SK-N-SH (cell line): ENCODE results near the gene FAM234A.

Experiments
- EP300 ChIP-seq, 2 experiments: IDR thresholded peaks; 2 replicates each; pipeline versions ENCODE4 v1.4.0 to v1.6.1; 2012; ENCODE audit warnings: borderline replicate concordance in 1 of 2, low read depth in 1 of 2, low read length in 1 of 2
- EZH2phosphoT487 ChIP-seq: fragments of 200-600 bp; sonication (generic); IDR thresholded peaks from 2 replicates; pipeline ENCODE4 v1.6.1; 2017; ENCODE audit warnings: low read depth, mixed run types, mild to moderate bottlenecking, antibody characterized with exemption, moderate library complexity, borderline replicate concordance
- GABPA ChIP-seq: IDR thresholded peaks from 2 replicates; pipeline ENCODE4 v1.4.0; 2012; ENCODE audit warnings: low read depth, mild to moderate bottlenecking
- JUND ChIP-seq: IDR thresholded peaks from 2 replicates; pipeline ENCODE4 v1.4.0; 2012
- MXI1 ChIP-seq: IDR thresholded peaks from 2 replicates; pipeline ENCODE4 v1.6.1; 2012; ENCODE audit warnings: mild to moderate bottlenecking, low read depth, low read length, improper control_type of control experiment
- NRF1 ChIP-seq: IDR thresholded peaks from 2 replicates; pipeline ENCODE4 v1.6.1; 2012; ENCODE audit warnings: low read depth, mild to moderate bottlenecking, low read length
- POLR2AphosphoS5 ChIP-seq: IDR thresholded peaks from 2 replicates; pipeline ENCODE4 v1.6.1; 2012; ENCODE audit warnings: low read depth, low read length
- RAD21 ChIP-seq: IDR thresholded peaks from 2 replicates; pipeline ENCODE4 v1.6.1; 2012; ENCODE audit warnings: mild to moderate bottlenecking, low read length
- SIN3A ChIP-seq: IDR thresholded peaks from 2 replicates; pipeline ENCODE4 v1.6.1; 2012; ENCODE audit warnings: low read depth, mild to moderate bottlenecking, low read length, moderate library complexity, borderline replicate concordance
- TEAD4 ChIP-seq: IDR thresholded peaks from 2 replicates; pipeline ENCODE4 v1.4.0; 2012; ENCODE audit warnings: mild to moderate bottlenecking, borderline replicate concordance; ENCODE audit not compliant: insufficient read depth
- YY1 ChIP-seq: IDR thresholded peaks from 2 replicates; pipeline ENCODE4 v1.4.0; 2012; ENCODE audit warnings: low read depth, mild to moderate bottlenecking
- TF ChIP-seq, protein P1 (sequence below): fragments of 200-600 bp; sonication (generic); IDR thresholded peaks from 2 replicates; pipeline ENCODE4 v1.6.1; 2017; ENCODE audit warnings: antibody characterized with exemption, mild to moderate bottlenecking, moderate library complexity
- TF ChIP-seq, protein P2 (sequence below): IDR thresholded peaks from 2 replicates; pipeline ENCODE4 v1.6.1; 2012; ENCODE audit warnings: mild to moderate bottlenecking, low read depth, low read length, moderate library complexity
- TF ChIP-seq, protein P3 (sequence below): IDR thresholded peaks from 2 replicates; pipeline ENCODE4 v1.4.0; 2012; ENCODE audit warnings: low read depth

DNA sequence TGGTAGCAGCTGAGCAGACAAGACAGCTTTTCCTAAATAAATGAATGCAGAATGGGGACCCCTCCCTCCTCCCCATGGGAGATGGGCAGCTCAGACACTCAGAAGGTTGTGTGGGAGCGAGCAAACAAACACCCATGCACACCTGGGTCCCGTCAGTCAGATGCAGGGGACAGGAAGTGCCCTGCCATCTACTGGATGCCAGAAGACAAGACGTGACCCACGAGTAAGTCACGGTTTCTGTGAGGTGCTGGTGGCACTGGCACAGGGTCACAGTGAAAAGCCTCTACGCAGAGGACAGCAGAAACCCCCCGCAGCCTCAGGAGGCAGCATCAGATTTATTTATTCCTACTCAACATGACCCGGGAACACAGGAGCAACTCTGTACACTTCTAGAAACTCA lies 45.9 kb upstream of the FAM234A start:
- TF ChIP-seq, protein P1, sequence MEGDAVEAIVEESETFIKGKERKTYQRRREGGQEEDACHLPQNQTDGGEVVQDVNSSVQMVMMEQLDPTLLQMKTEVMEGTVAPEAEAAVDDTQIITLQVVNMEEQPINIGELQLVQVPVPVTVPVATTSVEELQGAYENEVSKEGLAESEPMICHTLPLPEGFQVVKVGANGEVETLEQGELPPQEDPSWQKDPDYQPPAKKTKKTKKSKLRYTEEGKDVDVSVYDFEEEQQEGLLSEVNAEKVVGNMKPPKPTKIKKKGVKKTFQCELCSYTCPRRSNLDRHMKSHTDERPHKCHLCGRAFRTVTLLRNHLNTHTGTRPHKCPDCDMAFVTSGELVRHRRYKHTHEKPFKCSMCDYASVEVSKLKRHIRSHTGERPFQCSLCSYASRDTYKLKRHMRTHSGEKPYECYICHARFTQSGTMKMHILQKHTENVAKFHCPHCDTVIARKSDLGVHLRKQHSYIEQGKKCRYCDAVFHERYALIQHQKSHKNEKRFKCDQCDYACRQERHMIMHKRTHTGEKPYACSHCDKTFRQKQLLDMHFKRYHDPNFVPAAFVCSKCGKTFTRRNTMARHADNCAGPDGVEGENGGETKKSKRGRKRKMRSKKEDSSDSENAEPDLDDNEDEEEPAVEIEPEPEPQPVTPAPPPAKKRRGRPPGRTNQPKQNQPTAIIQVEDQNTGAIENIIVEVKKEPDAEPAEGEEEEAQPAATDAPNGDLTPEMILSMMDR = peak; percentile 22
- TF ChIP-seq, protein P2, sequence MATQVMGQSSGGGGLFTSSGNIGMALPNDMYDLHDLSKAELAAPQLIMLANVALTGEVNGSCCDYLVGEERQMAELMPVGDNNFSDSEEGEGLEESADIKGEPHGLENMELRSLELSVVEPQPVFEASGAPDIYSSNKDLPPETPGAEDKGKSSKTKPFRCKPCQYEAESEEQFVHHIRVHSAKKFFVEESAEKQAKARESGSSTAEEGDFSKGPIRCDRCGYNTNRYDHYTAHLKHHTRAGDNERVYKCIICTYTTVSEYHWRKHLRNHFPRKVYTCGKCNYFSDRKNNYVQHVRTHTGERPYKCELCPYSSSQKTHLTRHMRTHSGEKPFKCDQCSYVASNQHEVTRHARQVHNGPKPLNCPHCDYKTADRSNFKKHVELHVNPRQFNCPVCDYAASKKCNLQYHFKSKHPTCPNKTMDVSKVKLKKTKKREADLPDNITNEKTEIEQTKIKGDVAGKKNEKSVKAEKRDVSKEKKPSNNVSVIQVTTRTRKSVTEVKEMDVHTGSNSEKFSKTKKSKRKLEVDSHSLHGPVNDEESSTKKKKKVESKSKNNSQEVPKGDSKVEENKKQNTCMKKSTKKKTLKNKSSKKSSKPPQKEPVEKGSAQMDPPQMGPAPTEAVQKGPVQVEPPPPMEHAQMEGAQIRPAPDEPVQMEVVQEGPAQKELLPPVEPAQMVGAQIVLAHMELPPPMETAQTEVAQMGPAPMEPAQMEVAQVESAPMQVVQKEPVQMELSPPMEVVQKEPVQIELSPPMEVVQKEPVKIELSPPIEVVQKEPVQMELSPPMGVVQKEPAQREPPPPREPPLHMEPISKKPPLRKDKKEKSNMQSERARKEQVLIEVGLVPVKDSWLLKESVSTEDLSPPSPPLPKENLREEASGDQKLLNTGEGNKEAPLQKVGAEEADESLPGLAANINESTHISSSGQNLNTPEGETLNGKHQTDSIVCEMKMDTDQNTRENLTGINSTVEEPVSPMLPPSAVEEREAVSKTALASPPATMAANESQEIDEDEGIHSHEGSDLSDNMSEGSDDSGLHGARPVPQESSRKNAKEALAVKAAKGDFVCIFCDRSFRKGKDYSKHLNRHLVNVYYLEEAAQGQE = no peak
- no peak for TF ChIP-seq GABPA
- no peak for TF ChIP-seq NRF1
- no peak for TF ChIP-seq POLR2AphosphoS5
- no peak for TF ChIP-seq EP300 (IDR thresholded peaks at IDR 0.05; ENCODE audit: borderline replicate concordance in 1 of 2, low read depth in 1 of 2, low read length in 1 of 2)
- no peak for TF ChIP-seq JUND
- TF ChIP-seq, protein P3, sequence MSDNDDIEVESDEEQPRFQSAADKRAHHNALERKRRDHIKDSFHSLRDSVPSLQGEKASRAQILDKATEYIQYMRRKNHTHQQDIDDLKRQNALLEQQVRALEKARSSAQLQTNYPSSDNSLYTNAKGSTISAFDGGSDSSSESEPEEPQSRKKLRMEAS = no peak
- no peak for TF ChIP-seq RAD21
- TF ChIP-seq SIN3A = no peak
- TF ChIP-seq YY1 = no peak
- TF ChIP-seq MXI1 = no peak
- TF ChIP-seq EZH2phosphoT487 = no peak
- no peak for TF ChIP-seq TEAD4
